LNCaP clone FGC (cell line): ENCODE data around the gene OR6B1.

Source experiments
- DNase-seq: peaks from one replicate; pipeline ENCODE4 v3.0.0-alpha.2; 2011; ENCODE audit warnings: low read depth
- H3K4me3 ChIP-seq: 2 replicates; pipeline ENCODE4 v1.5.1; 2011; ENCODE audit warnings: mild to moderate bottlenecking, low read depth, low read length, control low read depth
- CTCF ChIP-seq: IDR thresholded peaks from 2 replicates; pipeline ENCODE4 v1.5.1; 2012; ENCODE audit warnings: mild to moderate bottlenecking; ENCODE audit not compliant: control insufficient read depth, insufficient read depth; ENCODE audit errors: extremely low read depth

Gene OR6B1

GRCh38 chr7:144032985-144033709, 33.0 kb downstream of the OR6B1 start:
- TF ChIP-seq CTCF, result no peak
- DNase-seq, result no peak
- no peak overlapping the region for H3K4me3 ChIP-seq

- DNase-seq, result no peak
- TF ChIP-seq CTCF, result no peak
- H3K4me3 ChIP-seq, result no peak overlapping the region
These were observed 35.3 kb downstream of the OR6B1 start for GRCh38 chr7:144035385-144035784.

GRCh38 chr7:144036302-144036885, 36.3 kb downstream of the OR6B1 start:
- no peak for TF ChIP-seq CTCF
- no peak for DNase-seq
- H3K4me3 ChIP-seq, result no peak overlapping the region

GRCh38 chr7:144037414-144038035, 37.4 kb downstream of the OR6B1 start:
- DNase-seq, result no peak
- no peak for TF ChIP-seq CTCF
- H3K4me3 ChIP-seq, result no peak overlapping the region

GRCh38 chr7:144038887-144039286, 38.8 kb downstream of the OR6B1 start:
- TF ChIP-seq CTCF, result no peak
- H3K4me3 ChIP-seq, result no peak overlapping the region
- DNase-seq, result no peak

- H3K4me3 ChIP-seq, result no peak within 1 kb of the TSS
- DNase-seq, result no peak
- no peak for TF ChIP-seq CTCF
These were observed 48.5 kb downstream of the OR6B1 start, which contains the start of gene OR2A5 for GRCh38 chr7:144048648-144049047. Gene OR2A5, plus strand, starts transcription at chr7:144048948. Its CDS starts 1,454 bp downstream, at chr7:144050402.

- DNase-seq, result no peak
- no peak overlapping the region for H3K4me3 ChIP-seq
- no peak for TF ChIP-seq CTCF
These were observed 49.4 kb downstream of the OR6B1 start for GRCh38 chr7:144049491-144049890.
